ENCODE measurements around the gene GSTO1. TPM values are rescaled to one million over a fixed set of nuclear protein-coding genes. Genes with fewer than 3 reads are reported as not detected.
A peak's percentile ranks its signal among the peaks of the same experiment; 100 is the strongest.

Gene GSTO1
- total and polyA plus RNA-seq, 2 of the 13 experiments (the other 11 are each of a cell fraction or from before 2014, with no cell fraction given) = 228 to 300 TPM

DNA sequence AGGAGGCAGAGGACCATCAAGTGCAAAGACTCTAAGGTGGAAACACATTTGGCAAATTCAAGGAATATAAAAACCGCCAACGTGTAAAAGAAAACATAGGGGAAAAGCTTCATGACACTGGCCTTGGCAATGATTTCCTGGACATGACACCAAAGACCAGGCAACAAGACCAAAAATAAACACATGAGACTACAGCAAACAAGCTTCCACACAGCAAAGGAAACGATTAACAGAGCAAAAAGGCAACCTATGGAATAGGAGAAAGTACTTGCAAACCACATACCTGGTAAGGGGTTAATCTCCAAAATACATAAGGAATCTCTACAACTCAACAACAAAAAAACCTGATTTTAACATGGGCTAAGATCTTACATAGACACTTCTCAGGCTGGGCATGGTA lies 3.5 kb downstream of the GSTO1 start (continued):
- peak; percentile 82 for TF ChIP-seq GATAD2A (CRISPR knock-in tag; IDR thresholded peaks at IDR 0.05)
- TF ChIP-seq FOXA1 (IDR thresholded peaks at IDR 0.05) = 0 out of 2 replicates have a peak, but pooled peaks have one; percentile 25
- peak; percentile 45; the same call in 1 of the 2 replicates for TF ChIP-seq FOXA1 (CRISPR knock-in tag; IDR thresholded peaks at IDR 0.05)
- peak; percentile 52; the same call in 1 of the 2 replicates for TF ChIP-seq TBX2 (CRISPR knock-in tag; IDR thresholded peaks at IDR 0.05; ENCODE audit: borderline replicate concordance)
- TF ChIP-seq ETV5 (CRISPR knock-in tag; IDR thresholded peaks at IDR 0.05; ENCODE audit: borderline replicate concordance) = peak; percentile 57; the same call in 1 of the 2 replicates
- peak; percentile 32; the same call in 1 of the 2 replicates for TF ChIP-seq THAP11 (CRISPR knock-in tag; IDR thresholded peaks at IDR 0.05)
- TF ChIP-seq, protein P1, sequence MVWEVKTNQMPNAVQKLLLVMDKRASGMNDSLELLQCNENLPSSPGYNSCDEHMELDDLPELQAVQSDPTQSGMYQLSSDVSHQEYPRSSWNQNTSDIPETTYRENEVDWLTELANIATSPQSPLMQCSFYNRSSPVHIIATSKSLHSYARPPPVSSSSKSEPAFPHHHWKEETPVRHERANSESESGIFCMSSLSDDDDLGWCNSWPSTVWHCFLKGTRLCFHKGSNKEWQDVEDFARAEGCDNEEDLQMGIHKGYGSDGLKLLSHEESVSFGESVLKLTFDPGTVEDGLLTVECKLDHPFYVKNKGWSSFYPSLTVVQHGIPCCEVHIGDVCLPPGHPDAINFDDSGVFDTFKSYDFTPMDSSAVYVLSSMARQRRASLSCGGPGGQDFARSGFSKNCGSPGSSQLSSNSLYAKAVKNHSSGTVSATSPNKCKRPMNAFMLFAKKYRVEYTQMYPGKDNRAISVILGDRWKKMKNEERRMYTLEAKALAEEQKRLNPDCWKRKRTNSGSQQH (CRISPR knock-in tag; IDR thresholded peaks at IDR 0.05; ENCODE audit: low read depth) = peak; percentile 33; the same call in 1 of the 2 replicates
- TF ChIP-seq, protein P2, sequence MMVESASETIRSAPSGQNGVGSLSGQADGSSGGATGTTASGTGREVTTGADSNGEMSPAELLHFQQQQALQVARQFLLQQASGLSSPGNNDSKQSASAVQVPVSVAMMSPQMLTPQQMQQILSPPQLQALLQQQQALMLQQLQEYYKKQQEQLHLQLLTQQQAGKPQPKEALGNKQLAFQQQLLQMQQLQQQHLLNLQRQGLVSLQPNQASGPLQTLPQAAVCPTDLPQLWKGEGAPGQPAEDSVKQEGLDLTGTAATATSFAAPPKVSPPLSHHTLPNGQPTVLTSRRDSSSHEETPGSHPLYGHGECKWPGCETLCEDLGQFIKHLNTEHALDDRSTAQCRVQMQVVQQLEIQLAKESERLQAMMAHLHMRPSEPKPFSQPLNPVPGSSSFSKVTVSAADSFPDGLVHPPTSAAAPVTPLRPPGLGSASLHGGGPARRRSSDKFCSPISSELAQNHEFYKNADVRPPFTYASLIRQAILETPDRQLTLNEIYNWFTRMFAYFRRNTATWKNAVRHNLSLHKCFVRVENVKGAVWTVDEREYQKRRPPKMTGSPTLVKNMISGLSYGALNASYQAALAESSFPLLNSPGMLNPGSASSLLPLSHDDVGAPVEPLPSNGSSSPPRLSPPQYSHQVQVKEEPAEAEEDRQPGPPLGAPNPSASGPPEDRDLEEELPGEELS (CRISPR knock-in tag; IDR thresholded peaks at IDR 0.05) = peak; percentile 71
- TF ChIP-seq, protein P3, sequence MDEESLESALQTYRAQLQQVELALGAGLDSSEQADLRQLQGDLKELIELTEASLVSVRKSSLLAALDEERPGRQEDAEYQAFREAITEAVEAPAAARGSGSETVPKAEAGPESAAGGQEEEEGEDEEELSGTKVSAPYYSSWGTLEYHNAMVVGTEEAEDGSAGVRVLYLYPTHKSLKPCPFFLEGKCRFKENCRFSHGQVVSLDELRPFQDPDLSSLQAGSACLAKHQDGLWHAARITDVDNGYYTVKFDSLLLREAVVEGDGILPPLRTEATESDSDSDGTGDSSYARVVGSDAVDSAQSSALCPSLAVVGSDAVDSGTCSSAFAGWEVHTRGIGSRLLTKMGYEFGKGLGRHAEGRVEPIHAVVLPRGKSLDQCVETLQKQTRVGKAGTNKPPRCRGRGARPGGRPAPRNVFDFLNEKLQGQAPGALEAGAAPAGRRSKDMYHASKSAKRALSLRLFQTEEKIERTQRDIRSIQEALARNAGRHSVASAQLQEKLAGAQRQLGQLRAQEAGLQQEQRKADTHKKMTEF (CRISPR knock-in tag; IDR thresholded peaks at IDR 0.05) = 0 out of 2 replicates have a peak, but pooled peaks have one; percentile 47
- no peak for TF ChIP-seq LCORL (IDR thresholded peaks at IDR 0.05)
- TF ChIP-seq LCORL (CRISPR knock-in tag; IDR thresholded peaks at IDR 0.05) = peak; percentile 43; the same call in 1 of the 2 replicates
- peak; percentile 52; the same call in 1 of the 2 replicates for TF ChIP-seq PITX1 (CRISPR knock-in tag; IDR thresholded peaks at IDR 0.05)
- no peak for TF ChIP-seq TMF1 (CRISPR knock-in tag; IDR thresholded peaks at IDR 0.05; ENCODE audit: low read depth)
- TF ChIP-seq JDP2 (CRISPR knock-in tag; IDR thresholded peaks at IDR 0.05; ENCODE audit: borderline replicate concordance) = no peak
- TF ChIP-seq SOX6 (IDR thresholded peaks at IDR 0.05) = no peak
- TF ChIP-seq SOX6 (CRISPR knock-in tag; IDR thresholded peaks at IDR 0.05) = peak; percentile 36; the same call in 1 of the 2 replicates
- TF ChIP-seq, protein P4, sequence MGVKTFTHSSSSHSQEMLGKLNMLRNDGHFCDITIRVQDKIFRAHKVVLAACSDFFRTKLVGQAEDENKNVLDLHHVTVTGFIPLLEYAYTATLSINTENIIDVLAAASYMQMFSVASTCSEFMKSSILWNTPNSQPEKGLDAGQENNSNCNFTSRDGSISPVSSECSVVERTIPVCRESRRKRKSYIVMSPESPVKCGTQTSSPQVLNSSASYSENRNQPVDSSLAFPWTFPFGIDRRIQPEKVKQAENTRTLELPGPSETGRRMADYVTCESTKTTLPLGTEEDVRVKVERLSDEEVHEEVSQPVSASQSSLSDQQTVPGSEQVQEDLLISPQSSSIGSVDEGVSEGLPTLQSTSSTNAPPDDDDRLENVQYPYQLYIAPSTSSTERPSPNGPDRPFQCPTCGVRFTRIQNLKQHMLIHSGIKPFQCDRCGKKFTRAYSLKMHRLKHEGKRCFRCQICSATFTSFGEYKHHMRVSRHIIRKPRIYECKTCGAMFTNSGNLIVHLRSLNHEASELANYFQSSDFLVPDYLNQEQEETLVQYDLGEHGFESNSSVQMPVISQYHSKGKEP (CRISPR knock-in tag; IDR thresholded peaks at IDR 0.05) = 0 out of 2 replicates have a peak, but pooled peaks have one; percentile 11
- TF ChIP-seq PHF21A (CRISPR knock-in tag; IDR thresholded peaks at IDR 0.05) = 0 out of 2 replicates have a peak, but pooled peaks have one; percentile 24
- peak; percentile 22; the same call in 1 of the 2 replicates for TF ChIP-seq FOSL2 (CRISPR knock-in tag; IDR thresholded peaks at IDR 0.05)
- peak; percentile 57 for TF ChIP-seq CREM (IDR thresholded peaks at IDR 0.05)
- TF ChIP-seq CREM (CRISPR knock-in tag; IDR thresholded peaks at IDR 0.05) = no peak
- TF ChIP-seq ZMYM3 (CRISPR knock-in tag; IDR thresholded peaks at IDR 0.05) = no peak
- TF ChIP-seq, protein P5, sequence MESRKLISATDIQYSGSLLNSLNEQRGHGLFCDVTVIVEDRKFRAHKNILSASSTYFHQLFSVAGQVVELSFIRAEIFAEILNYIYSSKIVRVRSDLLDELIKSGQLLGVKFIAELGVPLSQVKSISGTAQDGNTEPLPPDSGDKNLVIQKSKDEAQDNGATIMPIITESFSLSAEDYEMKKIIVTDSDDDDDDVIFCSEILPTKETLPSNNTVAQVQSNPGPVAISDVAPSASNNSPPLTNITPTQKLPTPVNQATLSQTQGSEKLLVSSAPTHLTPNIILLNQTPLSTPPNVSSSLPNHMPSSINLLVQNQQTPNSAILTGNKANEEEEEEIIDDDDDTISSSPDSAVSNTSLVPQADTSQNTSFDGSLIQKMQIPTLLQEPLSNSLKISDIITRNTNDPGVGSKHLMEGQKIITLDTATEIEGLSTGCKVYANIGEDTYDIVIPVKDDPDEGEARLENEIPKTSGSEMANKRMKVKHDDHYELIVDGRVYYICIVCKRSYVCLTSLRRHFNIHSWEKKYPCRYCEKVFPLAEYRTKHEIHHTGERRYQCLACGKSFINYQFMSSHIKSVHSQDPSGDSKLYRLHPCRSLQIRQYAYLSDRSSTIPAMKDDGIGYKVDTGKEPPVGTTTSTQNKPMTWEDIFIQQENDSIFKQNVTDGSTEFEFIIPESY (CRISPR knock-in tag; IDR thresholded peaks at IDR 0.05) = peak; percentile 81
- TF ChIP-seq ZNF34 (CRISPR knock-in tag; IDR thresholded peaks at IDR 0.05; ENCODE audit: borderline replicate concordance) = no peak
- peak; percentile 73; the same call in 1 of the 2 replicates for TF ChIP-seq FOXK1 (CRISPR knock-in tag; IDR thresholded peaks at IDR 0.05; ENCODE audit: borderline replicate concordance, low read depth)

All from HepG2 (cell line).